Measurements from ENCODE around the gene CAMK2N2. TPM values are rescaled to one million over a fixed set of nuclear protein-coding genes. Genes with fewer than 3 reads are reported as not detected.
"Not testable (repeated sequence)": the region's sequence is repeated elsewhere in the genome, so short reads cannot be mapped to it uniquely, and the experiment has no call there.

CAMK2N2 gene
- polyA plus RNA-seq, 3 donors = 0.19 TPM; not detected in 2

DNA sequence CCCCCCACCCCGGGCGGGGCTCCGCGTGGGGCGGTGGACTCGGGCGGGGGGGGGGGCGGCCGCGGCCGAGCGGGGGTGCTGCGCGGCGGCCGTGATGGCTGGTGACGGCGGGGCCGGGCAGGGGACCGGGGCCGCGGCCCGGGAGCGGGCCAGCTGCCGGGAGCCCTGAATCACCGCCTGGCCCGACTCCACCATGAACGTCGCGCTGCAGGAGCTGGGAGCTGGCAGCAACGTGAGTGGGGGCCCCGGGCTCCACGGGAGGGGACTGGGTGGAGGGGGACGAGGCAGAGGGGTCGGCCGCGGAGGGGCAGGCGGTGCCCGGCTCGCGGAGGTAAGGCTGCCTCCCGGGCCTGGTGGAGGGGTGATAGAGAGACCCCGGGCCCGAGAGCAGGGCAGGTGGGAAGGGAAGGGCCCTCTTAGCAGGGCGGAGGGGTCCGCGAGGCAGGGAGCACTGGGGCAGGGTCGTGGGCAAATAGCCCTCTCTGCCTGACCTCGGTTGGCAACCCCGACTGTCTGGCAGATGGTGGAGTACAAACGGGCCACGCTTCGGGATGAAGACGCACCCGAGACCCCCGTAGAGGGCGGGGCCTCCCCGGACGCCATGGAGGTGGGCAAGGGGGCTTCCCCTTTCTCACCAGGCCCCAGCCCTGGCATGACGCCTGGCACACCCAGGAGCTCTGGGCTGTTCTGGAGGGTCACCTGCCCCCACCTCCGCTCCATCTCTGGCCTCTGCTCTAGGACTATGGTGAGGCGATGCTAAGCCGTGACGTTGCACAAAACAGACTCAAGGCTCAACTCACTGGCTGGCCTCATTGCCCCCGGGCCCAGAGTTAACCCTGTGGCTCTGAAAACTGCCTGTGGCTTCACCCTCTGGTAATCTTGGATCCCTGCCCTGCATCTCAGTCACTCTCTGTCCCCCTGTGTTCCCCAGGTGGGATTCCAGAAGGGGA lies 14.9 kb upstream of the CAMK2N2 start, which contains the start of gene ECE2:
TSS of gene ECE2 (plus strand) at position 62 of the 950 bp plus-strand sequence. CDS start at position 194, 132 bp downstream.
- no peak for DNase-seq

DNA sequence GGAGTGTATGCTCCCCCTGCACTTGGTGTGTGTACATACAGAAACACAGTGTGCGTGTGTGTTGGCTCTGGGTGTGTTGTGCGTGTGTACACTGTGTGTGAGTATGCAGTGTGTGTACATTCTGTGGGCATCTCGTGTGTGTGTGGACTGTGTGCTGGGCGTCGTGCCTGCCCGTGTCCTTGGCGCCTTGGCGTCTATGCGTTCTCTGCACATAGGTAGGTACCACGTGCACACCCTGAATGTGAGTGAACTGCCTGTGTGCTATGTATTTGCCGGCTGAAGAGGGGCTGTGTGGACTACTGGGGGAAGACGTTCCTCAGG lies 14.0 kb upstream of the CAMK2N2 start:
- no peak for DNase-seq

DNA sequence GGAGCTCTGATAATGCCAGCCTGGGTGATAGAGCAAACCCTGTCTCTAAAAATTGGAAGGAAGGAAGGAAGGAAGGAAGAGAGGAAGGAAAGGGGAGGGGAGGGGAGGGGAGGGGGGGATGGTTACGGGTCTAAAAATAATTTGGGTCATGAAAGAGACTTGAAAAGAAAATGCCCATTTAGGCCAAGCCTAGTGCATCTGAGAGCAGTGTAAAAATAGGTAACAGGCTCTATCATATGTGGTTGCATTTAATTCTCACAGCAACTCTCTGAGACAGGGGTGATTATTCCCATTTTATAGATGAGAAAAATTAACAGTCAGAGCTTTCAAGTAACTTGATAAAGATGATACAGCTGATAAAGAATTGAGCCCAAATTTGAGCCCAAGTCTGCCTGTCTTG lies 10.9 kb upstream of the CAMK2N2 start:
- no peak for DNase-seq

DNA sequence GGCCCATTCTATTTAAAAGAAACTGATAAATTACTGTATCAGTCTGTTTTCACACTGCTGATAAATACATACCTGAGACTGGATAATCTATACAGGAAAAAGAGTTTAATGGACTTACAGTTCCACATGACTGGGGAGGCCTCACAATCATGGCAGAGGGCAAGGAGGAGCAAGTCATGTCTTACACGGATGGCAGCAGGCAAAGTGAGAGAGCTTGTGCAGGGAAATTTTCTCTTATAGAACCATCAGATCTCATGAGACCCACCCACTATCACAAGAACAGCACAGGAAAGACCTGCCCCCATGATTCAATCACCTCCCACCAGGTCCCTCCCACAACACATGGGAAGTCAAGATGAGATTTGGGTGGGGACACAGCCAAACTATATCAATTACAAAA lies 5.9 kb upstream of the CAMK2N2 start:
- DNase-seq = not testable (repeated sequence)

DNA sequence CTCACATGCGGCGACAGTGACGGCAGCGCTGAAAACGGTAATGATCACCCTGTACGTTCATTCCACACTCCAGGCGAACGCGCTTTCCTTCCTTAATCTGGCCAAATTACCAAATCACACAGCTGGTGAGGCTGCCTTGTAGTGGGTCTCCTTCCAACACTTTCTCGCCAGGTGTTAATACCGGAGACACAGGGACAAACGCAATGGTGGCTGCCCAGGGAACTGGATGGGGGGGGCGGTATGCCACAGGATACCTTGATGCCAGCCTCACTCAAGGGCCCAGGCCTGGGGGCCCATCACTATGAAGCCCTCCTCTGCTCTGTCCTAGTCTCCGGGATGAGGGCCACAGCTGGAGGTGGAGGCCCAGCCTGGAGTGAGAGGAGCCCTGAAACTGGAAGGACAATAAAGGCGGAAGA lies 1.4 kb upstream of the CAMK2N2 start:
- DNase-seq = no peak

DNA sequence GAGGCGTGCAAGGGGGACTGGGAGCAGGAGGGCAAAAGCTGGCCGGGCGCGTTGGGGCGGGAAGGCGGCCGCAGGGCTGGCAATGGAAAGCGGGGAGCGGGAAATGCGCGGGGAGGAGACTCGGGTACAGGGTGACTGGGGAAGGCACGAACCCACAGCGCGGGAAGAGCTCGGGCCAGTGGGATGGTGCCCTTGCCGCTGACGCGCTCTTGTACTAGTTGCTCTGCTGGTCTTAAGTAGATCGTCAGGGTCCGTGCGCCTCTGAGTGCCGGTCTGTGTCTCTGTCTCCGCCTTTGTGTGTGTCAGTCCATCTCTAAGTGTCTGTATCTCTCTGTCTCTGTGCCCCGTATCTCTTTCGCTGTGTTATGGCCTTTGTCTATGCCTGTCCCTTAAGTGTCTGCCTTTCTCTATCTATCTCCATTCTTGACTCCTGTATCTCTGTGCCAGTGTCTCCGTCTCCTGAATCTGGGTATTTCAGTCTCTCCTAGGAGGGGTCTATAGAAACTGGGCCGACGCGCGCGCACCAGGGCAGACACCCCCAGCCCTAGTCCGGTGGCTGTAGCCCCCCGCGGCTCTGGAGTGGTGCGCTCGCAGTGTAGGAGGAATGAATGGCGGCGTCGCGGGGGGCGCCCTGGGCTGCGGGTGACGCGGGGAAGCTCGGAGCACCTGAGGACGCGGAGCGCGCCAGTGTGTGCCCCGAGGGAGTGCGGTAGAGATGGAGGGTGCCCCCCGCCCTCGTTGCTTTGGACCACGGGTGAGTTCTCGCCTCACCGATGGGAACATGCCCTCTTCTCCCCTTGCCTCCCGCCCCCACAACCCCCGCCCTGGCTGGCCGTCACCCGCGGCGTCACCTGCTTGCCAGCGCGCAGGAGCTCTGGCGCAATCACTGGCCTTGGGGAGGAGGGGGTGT lies 756 bp upstream of the CAMK2N2 start:
- DNase-seq = no peak

DNA sequence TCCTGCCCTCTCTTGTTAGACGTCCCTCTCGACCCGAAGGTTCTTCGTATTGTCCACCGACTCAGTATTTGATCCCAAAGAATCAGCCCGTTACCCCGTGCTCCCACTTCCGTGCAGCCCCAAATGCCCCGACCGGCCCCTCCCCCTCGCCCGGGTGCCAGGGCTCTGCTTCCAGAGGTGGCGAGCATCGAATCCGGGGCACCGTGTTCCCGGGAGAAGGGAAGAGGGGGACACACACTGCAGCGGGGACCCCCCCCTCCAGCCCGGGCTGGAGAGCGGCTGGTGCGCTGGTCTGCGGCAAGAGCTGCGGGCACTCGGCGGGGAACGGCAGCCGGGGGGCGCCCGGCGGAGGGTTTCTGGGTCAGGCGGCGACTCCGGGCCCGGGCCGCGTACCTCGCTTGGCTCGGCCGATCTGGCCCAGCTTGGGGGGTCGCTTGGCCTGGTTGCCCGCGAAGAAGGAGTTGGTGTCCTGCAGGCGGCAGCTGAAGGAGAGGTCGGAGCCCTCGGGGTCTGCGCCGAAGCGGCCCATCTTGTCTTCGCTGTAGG lies 556 bp downstream of the CAMK2N2 start:
- no peak for DNase-seq

DNA sequence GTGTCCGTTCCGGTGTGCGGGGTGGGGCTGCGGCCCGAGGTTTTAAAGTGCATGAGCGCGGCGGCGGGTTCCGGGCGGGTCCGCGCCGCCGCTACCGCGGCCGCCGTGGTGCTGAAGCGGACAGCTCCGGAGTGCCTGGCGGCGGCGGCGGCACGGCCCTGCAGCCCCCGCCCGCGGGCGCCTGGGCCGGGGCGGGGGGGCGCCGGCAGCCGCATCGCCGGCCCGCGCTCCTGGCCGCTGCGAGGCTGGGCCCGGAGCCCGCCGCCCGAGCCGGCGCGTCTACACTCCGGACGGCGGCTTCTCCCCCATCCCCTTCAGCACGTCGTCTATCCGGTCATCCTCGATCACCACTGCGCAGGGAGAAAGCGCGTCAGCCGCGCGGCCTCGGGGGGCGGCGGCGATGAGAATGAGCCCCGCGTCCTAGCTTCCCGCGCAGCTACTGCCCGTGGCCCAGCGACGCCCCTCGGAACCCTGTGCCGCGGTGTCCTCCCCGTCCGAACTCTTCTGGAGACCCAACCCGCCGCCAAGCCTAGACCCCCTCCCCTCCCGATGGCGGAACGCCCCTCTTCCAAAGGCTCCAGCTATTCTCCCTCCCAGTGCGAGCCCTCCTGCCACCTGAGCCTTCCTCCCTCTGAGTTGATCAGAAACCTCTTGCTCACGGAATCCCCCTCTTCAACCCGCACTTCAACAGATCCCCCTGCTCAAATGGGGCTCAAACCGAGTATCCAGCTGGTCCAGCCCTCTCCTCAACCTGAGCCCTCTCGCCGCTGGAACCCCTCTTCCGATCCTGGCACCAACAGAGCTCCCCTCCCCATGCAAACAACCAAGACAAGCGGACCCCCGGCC lies 1.3 kb downstream of the CAMK2N2 start:
- no peak for DNase-seq

DNA sequence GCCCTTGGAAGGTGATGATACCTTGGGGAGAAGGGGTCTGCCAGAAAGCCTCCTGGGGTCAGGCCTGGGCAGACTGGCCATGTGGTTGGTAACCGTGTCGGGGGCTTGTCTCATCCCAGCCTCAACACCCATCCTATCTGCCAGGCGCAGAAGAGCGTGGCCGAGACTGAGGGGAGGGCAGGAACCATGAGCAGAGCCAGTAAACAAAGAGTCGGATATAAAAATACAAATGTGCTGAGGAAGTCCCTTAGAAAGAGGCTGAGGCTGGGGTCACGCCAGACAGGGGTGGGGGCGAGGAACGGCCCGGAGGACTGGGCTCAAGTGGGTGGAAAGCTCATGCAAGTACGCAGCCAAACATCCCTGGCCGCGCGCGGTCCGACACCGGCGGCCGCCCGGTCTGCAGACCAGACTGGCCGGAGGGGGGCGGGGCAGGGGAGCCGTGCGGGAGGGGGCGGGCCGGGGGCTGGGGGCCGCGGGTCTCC lies 1.9 kb downstream of the CAMK2N2 start:
- DNase-seq = no peak

DNA sequence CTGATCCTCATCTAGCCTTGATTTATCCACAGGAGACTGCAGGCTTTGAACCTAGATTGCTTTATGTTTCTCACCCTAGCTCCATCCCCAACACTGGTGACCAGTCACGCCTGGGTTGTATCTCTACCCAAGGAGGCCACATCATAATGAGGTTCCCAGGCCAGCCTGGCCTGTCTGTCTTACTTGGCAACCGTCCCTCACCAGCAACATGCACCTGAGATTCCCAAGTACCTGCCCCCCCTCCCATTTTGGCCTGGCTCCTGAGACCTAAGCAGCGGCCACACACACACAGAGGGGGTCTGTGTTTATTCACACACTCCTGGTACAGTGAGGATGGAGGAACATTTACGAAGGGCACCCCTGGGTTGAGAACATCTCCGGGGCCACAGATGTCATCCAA lies 2.4 kb downstream of the CAMK2N2 start:
- no peak for DNase-seq

DNA sequence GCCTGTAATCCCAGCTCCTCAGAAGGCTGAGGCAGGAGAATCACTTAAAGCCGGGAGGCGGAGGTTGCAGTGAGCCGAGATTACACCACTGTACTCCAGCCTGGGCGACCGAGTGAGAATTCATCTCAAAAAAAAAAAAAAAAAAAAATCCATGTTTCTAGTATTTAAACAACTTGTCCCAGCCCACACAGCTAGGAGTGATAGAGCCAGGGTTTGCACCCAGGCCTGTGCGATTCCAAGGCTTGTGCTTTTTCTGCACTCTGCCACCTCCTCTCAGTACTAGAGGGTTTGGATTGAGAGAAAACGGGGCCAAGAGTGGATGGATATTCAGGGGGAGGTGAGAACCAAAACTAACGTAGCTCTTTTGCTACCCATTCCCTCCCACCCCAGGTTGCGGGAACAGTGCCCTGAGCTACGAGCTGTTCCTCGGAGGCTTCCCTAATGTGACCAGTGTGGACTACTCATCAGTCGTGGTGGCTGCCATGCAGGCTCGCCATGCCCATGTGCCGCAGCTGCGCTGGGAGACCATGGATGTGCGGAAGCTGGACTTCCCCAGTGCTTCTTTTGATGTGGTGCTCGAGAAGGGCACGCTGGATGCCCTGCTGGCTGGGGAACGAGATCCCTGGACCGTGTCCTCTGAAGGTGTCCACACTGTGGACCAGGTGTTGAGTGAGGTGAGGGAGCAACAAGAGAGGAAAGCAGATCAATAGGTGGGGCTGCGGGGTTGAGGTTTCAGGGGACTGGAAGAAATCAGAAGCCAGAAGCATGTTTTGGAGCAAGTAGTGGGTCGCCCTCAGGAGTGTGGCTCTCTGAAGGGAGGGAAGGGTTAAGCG lies 4.1 kb downstream of the CAMK2N2 start:
- DNase-seq = no peak

DNA sequence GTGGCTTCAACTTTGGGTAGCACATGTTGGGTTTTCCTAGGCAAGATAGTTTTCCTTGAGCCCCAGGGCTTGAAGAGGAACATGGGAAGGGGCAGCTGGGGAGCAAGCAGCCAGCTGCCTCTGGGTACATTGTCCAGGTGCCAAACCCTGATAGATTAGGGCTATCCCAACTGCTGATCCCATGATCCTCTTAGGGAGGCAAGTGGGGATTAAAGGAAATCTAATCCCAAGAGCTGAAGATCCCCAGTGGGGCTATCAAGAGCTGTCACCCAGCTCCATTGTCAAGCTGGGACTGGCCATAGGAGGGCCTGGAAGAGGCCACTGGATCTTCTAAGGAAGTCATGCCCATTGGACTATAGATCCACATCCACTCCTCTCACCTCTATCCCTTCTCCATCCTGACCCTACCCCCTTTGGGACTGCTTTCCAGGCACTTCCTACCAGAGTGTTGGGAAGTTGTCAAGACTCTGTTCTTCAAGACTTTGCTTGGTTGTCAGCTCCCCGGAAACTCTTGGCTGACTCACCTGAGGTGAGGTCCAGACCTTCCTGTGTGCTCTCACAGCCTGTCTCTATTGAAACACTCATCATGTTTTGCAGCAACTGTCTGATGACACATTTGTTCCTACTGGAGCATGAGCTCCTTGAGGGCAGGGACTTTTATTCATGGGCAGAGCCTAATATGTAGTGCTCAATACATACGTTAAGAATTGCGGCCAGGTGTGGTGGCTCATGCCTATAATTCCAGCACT lies 5.9 kb downstream of the CAMK2N2 start:
- DNase-seq = no peak

DNA sequence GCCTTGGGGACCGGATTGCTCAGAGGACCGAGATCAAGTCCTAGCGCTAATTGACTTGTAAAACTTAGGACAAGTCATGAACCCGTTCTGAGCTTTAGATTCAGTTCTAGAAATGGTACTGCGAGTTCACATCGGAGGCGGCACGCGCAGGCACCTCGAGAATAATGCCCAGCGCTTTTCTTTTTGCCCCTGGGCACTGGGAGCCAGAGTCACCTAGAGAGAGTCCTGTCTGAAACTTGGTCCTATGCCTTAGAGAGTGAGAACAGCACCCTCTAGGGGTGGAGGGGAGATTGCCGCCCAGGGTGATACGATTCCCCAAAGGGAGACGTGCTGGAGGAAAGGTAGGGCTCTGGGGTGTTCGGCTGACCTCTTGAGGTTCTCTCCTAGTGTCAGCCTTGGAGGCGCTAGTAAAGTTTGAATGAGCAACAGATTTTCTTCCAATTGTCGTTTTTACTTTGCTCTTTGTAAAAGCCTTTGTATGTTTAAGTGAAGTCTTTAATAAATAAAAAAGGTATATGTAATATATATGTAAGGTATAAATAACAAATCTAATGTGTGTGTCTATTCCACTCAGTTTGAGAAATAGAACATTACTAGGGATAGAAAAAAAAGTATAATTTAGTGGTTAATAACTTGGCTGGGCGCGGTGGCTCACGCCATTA lies 11.1 kb downstream of the CAMK2N2 start:
- DNase-seq = peak; percentile 84

DNA sequence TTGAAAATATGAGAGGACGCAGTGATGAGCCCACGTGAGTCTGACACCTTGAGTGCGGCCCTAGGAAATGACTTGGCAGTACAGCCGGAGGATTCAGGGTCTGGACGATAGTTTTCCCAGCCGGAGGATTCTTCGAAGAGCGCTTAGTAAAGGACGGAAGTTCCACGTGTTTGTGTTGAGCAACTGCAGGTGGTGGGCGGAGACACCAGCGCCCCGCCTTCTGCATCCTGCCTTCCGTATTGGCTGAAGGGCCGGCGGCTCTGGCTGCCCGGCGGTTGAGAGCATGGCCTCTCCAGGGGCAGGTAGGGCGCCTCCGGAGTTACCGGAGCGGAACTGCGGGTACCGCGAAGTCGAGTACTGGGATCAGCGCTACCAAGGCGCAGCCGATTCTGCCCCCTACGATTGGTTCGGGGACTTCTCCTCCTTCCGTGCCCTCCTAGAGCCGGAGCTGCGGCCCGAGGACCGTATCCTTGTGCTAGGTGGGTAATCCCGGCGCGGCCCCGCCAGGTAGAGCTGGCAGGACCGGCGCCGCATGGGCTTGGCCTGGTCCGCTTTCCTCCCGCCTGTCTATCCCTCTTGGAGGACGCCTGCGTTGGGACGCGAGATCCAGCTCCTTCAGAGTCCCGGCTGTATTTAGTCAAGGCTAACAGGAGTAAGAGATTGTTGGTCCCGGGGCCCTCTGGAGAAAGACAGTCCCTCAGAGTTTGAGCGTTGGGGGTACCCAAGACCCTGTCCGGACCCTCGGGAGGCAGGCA lies 11.8 kb downstream of the CAMK2N2 start, which contains the start of gene EEF1AKMT4:
TSS of gene EEF1AKMT4 (plus strand) at position 261 of the 755 bp plus-strand sequence. CDS start at position 284, 23 bp downstream.
- DNase-seq = peak; percentile 96

DNA sequence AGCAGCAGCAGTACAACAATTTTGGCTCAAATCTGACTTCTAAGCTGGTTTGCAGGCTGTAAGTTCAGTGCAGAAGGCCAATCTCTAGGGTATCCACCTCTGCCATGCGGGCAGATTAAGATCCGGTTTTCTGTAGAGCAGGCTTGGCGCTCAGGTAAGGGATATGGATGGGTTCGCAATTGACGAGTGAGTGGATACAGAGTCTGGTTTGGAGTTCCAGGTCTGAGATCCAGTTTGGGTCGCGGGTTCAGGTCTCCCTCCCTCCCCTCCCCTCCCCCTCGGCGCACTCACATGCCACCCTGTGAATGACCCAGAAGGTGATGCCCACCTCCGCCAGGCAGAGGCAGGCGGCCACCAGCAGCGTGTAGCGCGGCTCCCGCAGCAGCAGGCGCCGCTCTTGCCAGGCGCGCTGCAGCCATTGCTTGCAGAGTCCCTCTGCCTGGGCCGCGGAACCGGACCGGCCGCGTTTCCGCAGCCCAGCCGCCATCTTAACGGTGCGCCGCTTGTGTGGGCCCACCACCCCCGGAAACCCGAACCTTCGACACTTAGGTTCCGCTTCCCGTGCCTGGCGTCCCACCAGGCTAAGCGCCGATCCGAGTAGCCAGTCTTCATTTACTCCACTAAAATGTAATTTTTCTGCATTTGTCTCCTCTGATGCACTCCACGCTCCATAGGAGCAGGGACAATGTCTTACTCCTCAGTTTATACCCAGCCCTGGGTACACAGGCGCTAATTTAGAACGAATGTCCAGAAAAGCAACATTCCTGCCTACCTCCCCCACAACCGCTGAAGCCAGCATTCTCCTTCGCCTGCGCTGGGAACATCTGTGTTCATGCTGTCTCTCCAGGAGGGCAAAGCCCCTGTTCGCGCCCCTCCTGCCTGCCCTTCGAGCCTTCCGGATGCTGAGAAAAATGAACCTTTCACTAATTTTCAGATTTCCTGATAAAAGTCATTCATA lies 12.6 kb downstream of the CAMK2N2 start, which contains the start of gene ALG3:
TSS of gene ALG3 (minus strand) at position 509 of the 958 bp plus-strand sequence. CDS start at position 487, 22 bp downstream.
- peak; percentile 84 for DNase-seq

DNA sequence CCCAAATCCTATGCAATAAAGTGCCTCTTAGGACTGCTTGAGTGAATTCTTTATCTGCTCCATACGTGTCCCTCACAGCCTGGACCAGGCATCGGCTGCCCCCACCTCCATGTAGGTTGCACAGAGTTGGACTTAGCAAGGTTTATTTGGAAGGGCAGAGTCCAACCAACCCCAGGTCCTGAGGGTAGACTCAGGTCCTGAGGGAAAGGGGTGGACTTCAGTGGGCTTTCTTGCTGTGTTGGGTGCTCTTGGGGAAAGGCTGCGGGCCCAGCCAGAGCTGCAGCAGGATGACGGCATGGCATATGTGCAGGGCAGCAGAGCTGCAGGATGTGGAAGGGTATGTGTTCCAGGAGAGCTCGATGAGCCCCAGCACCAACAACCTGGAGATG lies 19.1 kb downstream of the CAMK2N2 start:
- DNase-seq = no peak
